ENCODE results near the gene SEC22B. TPM values are rescaled to one million over a fixed set of nuclear protein-coding genes. Genes with fewer than 3 reads are reported as not detected.
"Not testable (repeated sequence)": the region's sequence is repeated elsewhere in the genome, so short reads cannot be mapped to it uniquely, and the experiment has no call there.

The SEC22B gene
- total and polyA plus RNA-seq, 7 experiments from 2014 or later = 17.2 to 49.6 (median 29.3) TPM

DNA sequence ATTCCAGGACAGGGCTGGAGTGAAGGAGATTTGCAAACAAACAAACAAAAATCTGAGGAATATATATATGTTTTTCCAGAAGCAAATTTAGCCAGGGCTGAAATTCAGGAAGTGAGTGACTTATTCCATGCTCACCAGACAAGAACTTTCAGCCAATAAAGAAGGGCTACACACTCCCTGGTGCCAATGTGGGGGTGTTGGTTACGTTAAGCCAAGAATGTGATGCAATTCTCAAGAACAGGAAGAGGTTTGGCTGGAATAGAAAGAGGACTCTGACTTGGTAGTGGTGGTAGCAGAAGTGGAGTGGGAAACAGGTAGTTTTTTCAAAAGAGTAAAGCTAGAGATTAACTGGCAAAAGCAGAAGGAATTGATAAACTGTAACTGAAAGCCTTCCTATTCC is 31.7 kb downstream of the SEC22B start:
- H3K9me3 ChIP-seq (ENCODE audit: control insufficient read depth in 2 of 3, low read length in 3 of 3); H3K4me3 Mint-ChIP-seq; POLR2A ChIA-PET; CTCF ChIA-PET; H3K36me3 Mint-ChIP-seq; H3K27ac ChIP-seq (ENCODE audit: low read depth, low read length); H3K27me3 ChIP-seq (ENCODE audit: control insufficient read depth in 2 of 2, insufficient read depth in 2 of 2, low read length in 2 of 2); H3K36me3 ChIP-seq (ENCODE audit: control insufficient read depth in 2 of 3, insufficient read depth in 3 of 3, low read length in 3 of 3); H3K27me3 Mint-ChIP-seq; H3K9me3 Mint-ChIP-seq; H3K27ac Mint-ChIP-seq; DNase-seq; ATAC-seq; H3K4me3 ChIP-seq (ENCODE audit: low read length): not testable (repeated sequence)
- intact Hi-C loops (cut with micrococcal nuclease) = loop anchor here (2.0 to 10.0 kb wide), 5 partner anchors 177 to 337 kb away; no protein-coding TSS in a partner anchor
- H3K4me1 Mint-ChIP-seq = peaks cover 14 to 31% (median 24%) of the 10 kb centered on the region in 7 donors
- peaks cover 7 to 17% of the 10 kb centered on the region in 2 donors for H3K4me1 ChIP-seq (ENCODE audit: control insufficient read depth in 2 of 2, insufficient read depth in 2 of 2, low read length in 2 of 2)

DNA sequence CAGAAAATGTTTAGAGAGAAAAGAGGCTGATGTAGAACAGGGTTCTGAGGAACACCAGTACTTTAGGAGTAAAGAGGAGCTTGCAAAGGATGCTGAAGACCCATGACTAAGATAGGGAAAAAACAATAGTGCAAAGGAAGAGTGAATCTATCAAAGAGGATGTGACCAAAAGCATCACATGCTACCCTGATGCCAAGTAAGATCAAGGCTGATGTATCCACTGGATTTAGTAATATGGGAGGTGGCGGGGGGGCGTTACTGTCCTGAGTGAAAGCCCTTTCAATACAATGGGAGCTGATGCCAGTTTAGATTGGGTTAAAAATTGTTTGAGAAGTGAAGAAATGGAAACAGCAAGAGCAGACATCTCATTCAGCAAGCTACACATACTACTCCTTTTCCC is 32.2 kb downstream of the SEC22B start:
- H3K27ac ChIP-seq (ENCODE audit: low read depth, low read length); H3K9me3 ChIP-seq (ENCODE audit: control insufficient read depth in 2 of 3, low read length in 3 of 3); H3K4me3 ChIP-seq (ENCODE audit: low read length); ATAC-seq; H3K36me3 ChIP-seq (ENCODE audit: control insufficient read depth in 2 of 3, insufficient read depth in 3 of 3, low read length in 3 of 3); H3K27me3 Mint-ChIP-seq; CTCF ChIA-PET; H3K36me3 Mint-ChIP-seq; POLR2A ChIA-PET; H3K9me3 Mint-ChIP-seq; H3K27me3 ChIP-seq (ENCODE audit: control insufficient read depth in 2 of 2, insufficient read depth in 2 of 2, low read length in 2 of 2): not testable (repeated sequence)
- intact Hi-C loops (cut with micrococcal nuclease) = loop anchor here (2.0 to 10.0 kb wide), 5 partner anchors 177 to 337 kb away; no protein-coding TSS in a partner anchor
- H3K4me1 Mint-ChIP-seq = peaks cover 14 to 26% (median 24%) of the 10 kb centered on the region in 7 donors
- peak in 1 of 9 donors; percentile 28 for DNase-seq
- peak overlapping the region in 2 of 10 donors; percentile 1 to 47 for H3K4me3 Mint-ChIP-seq
- H3K4me1 ChIP-seq (ENCODE audit: control insufficient read depth in 2 of 2, insufficient read depth in 2 of 2, low read length in 2 of 2) = peaks cover 7 to 17% of the 10 kb centered on the region in 2 donors
- peak overlapping the region in 5 of 9 donors; percentile 5 to 46 (median 36) for H3K27ac Mint-ChIP-seq

DNA sequence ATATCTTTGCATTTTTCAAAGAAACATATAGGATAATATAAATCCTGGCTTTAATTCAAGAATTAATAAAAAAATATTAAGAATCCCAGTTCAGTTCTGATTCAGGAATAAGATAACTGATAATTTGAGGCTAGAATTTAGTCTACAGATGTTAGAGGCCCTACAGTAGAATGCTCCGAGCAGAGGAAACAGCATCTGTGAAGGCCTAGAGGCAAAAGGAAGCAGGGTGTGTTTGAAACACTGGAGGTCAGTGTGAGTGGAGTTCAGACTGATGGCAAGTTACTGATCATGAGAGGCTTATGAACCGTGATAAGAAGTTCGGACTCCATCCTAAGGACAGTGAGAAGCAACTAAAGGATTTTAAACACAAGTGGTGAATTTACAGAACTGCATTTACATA is 33.0 kb downstream of the SEC22B start:
- H3K27ac ChIP-seq (ENCODE audit: low read depth, low read length); DNase-seq; H3K9me3 ChIP-seq (ENCODE audit: control insufficient read depth in 2 of 3, low read length in 3 of 3); H3K4me3 ChIP-seq (ENCODE audit: low read length); ATAC-seq; H3K27me3 Mint-ChIP-seq; H3K27me3 ChIP-seq (ENCODE audit: control insufficient read depth in 2 of 2, insufficient read depth in 2 of 2, low read length in 2 of 2); H3K36me3 Mint-ChIP-seq; POLR2A ChIA-PET; CTCF ChIA-PET; H3K36me3 ChIP-seq (ENCODE audit: control insufficient read depth in 2 of 3, insufficient read depth in 3 of 3, low read length in 3 of 3); H3K9me3 Mint-ChIP-seq: not testable (repeated sequence)
- intact Hi-C loops (cut with micrococcal nuclease) = loop anchor here (5.0 to 10.0 kb wide), 4 partner anchors 176 to 336 kb away; no protein-coding TSS in a partner anchor
- H3K4me1 ChIP-seq (ENCODE audit: control insufficient read depth in 2 of 2, insufficient read depth in 2 of 2, low read length in 2 of 2) = peaks cover 7 to 17% of the 10 kb centered on the region in 2 donors
- peak overlapping the region in 5 of 9 donors; percentile 29 to 73 (median 68) for H3K27ac Mint-ChIP-seq
- peak overlapping the region in 2 of 10 donors; percentile 68 to 75 for H3K4me3 Mint-ChIP-seq
- H3K4me1 Mint-ChIP-seq = peaks cover 14 to 26% (median 24%) of the 10 kb centered on the region in 7 donors

DNA sequence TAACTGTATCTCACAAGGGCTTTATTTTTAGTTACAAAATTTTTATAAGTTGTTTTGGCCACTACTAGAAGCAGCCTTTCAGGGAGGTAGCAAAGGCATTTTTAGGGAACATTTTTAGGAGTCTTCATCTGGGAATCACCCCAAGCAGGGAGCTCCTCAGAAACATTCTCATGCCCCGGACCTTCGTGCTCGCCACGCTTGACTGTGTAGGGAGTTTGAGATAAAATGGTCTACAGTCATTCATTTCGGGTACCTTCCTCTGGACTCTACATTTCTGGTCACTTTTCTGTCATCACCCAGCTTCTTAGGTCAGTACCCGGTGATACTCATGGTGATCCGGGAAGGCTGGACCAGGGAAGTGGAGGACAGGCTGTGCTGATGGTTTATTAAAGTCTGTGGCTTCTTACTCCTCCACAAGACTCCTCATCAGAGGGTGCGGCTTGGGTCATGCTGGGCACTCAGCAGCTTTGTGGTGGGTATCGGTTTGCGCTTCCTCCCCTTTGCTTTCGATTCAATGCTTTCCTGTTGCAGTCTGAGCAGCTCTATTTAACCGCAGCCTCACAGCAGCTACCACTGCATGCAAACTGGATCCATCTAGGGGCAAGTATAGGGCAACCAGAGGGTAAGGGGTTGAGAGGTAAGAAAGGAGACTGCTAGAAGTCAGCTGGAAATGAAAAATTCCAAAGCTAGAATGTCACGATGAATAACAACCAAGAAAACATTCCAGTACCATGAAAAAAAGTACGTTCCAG is 33.6 kb downstream of the SEC22B start:
- peak overlapping the region; percentile 3 to 82 (median 70) for H3K27ac Mint-ChIP-seq
- DNase-seq = peak in 8 of 9 donors; percentile 34 to 63 (median 50)
- H3K27ac ChIP-seq (ENCODE audit: low read depth, low read length); H3K4me3 ChIP-seq (ENCODE audit: low read length); CTCF ChIA-PET; H3K36me3 Mint-ChIP-seq; H3K27me3 ChIP-seq (ENCODE audit: control insufficient read depth in 2 of 2, insufficient read depth in 2 of 2, low read length in 2 of 2); H3K9me3 ChIP-seq (ENCODE audit: control insufficient read depth in 2 of 3, low read length in 3 of 3); POLR2A ChIA-PET; H3K27me3 Mint-ChIP-seq; H3K9me3 Mint-ChIP-seq; H3K36me3 ChIP-seq (ENCODE audit: control insufficient read depth in 2 of 3, insufficient read depth in 3 of 3, low read length in 3 of 3): not testable (repeated sequence)
- peak overlapping the region; percentile 55 to 90 (median 70) for H3K4me3 Mint-ChIP-seq
- peaks cover 14 to 26% (median 24%) of the 10 kb centered on the region in 7 donors for H3K4me1 Mint-ChIP-seq
- intact Hi-C loops (cut with micrococcal nuclease) = loop anchor here (5.0 to 10.0 kb wide), 4 partner anchors 175 to 335 kb away; no protein-coding TSS in a partner anchor
- peaks cover 7 to 17% of the 10 kb centered on the region in 2 donors for H3K4me1 ChIP-seq (ENCODE audit: control insufficient read depth in 2 of 2, insufficient read depth in 2 of 2, low read length in 2 of 2)
- ATAC-seq = peak; percentile 95

DNA sequence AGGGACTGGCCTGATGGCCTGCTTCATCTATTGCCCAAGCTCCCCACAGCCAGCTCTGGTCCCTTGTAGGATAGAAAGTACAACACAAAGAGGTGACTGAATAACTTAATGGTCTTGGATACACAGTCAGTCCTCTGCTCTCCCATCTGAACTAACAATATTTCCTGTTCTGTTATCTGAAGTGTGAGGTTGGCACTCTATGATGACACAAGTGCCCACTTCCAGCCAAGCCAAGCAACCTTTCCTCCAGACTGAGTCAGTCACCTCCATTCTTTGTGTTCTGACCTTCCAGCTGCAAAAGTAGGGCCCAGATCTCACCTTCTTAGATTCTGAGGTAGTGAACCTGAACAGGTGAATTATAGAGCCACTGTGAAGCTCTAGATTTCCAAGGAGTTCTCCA is 34.5 kb downstream of the SEC22B start:
- H3K36me3 Mint-ChIP-seq; CTCF ChIA-PET; H3K27ac ChIP-seq (ENCODE audit: low read depth, low read length); DNase-seq; H3K36me3 ChIP-seq (ENCODE audit: control insufficient read depth in 2 of 3, insufficient read depth in 3 of 3, low read length in 3 of 3); H3K27me3 Mint-ChIP-seq; H3K9me3 Mint-ChIP-seq; POLR2A ChIA-PET; H3K27me3 ChIP-seq (ENCODE audit: control insufficient read depth in 2 of 2, insufficient read depth in 2 of 2, low read length in 2 of 2); H3K9me3 ChIP-seq (ENCODE audit: control insufficient read depth in 2 of 3, low read length in 3 of 3); H3K4me3 ChIP-seq (ENCODE audit: low read length): not testable (repeated sequence)
- ATAC-seq = peak; percentile 24
- Mint-ChIP-seq H3K4me3 (peak overlapping the region in 7 of 10 donors; percentile 17 to 75 (median 37)), H3K27ac (peak overlapping the region in 4 of 9 donors; percentile 6 to 73 (median 47)), H3K4me1 (peaks cover 14 to 26% (median 24%) of the 10 kb centered on the region in 7 donors)
- intact Hi-C loops (cut with micrococcal nuclease) = loop anchor here (5.0 to 10.0 kb wide), 4 partner anchors 175 to 335 kb away; no protein-coding TSS in a partner anchor
- peaks cover 7 to 17% of the 10 kb centered on the region in 2 donors for H3K4me1 ChIP-seq (ENCODE audit: control insufficient read depth in 2 of 2, insufficient read depth in 2 of 2, low read length in 2 of 2)

DNA sequence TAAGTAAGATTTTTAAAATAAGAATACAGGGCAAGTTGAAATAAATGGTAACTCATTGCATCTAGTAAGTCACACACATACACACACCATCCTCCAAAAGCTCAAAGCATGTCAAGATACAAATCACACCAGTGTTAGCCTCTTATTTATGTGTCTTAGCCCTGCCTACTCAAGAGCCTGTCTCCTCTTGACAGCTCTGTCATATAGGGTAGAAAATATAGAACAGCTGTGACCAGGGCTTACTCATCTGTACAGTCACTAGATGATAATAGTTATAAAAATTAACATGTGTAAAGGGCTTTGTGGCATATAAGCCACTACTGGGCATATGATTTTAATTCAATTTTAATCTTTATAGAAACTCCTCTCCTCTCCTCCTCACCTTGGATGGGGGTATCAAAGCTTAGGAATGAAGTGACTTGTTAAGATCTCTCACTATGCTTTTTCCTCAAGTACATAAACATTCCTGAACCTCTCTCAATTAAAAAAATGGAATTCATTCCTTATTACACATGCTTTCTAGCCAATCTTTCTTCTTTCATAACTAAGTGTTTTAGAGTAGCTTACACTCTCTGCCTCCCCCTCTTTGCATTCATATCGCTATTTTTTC is 35.6 kb downstream of the SEC22B start:
- H3K27ac ChIP-seq (ENCODE audit: low read depth, low read length); POLR2A ChIA-PET; H3K4me3 Mint-ChIP-seq; DNase-seq; CTCF ChIA-PET; H3K36me3 Mint-ChIP-seq; H3K9me3 Mint-ChIP-seq; H3K27me3 Mint-ChIP-seq; H3K36me3 ChIP-seq (ENCODE audit: control insufficient read depth in 2 of 3, insufficient read depth in 3 of 3, low read length in 3 of 3); H3K4me3 ChIP-seq (ENCODE audit: low read length); H3K27me3 ChIP-seq (ENCODE audit: control insufficient read depth in 2 of 2, insufficient read depth in 2 of 2, low read length in 2 of 2); H3K27ac Mint-ChIP-seq; ATAC-seq; H3K9me3 ChIP-seq (ENCODE audit: control insufficient read depth in 2 of 3, low read length in 3 of 3): not testable (repeated sequence)
- peaks cover 7 to 17% of the 10 kb centered on the region in 2 donors for H3K4me1 ChIP-seq (ENCODE audit: control insufficient read depth in 2 of 2, insufficient read depth in 2 of 2, low read length in 2 of 2)
- peaks cover 14 to 26% (median 24%) of the 10 kb centered on the region in 7 donors for H3K4me1 Mint-ChIP-seq
- intact Hi-C loops (cut with micrococcal nuclease) = loop anchor here (5.0 to 10.0 kb wide), 4 partner anchors 173 to 333 kb away; no protein-coding TSS in a partner anchor

All from naive thymus-derived CD4-positive, alpha-beta T cell (primary cell).